OCI-LY3 (cell line): ENCODE results near the gene BABAM1.
A peak's percentile ranks its signal among the peaks of the same experiment; 100 is the strongest.

Experiments
- H2AFZ ChIP-seq: fragments of 200-600, 300-600 bp; shearing (Covaris generic); 2 replicates; pipeline ENCODE4 v1.6.0; 2014; ENCODE audit warnings: antibody characterized with exemption, low read depth, low read length
- H3K27ac ChIP-seq: fragments of 200-600, 300-600 bp; sonication (generic); 2 replicates; pipeline ENCODE4 v1.5.1; 2014; ENCODE audit warnings: mild to moderate bottlenecking, low read length, moderate library complexity, mixed read lengths
- H3K27me3 ChIP-seq: fragments of 200-600, 300-600 bp; sonication (generic); 2 replicates; pipeline ENCODE4 v1.6.1; 2014; ENCODE audit warnings: low read depth, low read length, mixed read lengths
- H3K36me3 ChIP-seq: fragments of 200-600, 300-600 bp; sonication (generic); replicated peaks from 2 replicates; pipeline ENCODE3; 2014; ENCODE audit warnings: low read depth, low read length, mixed read lengths
- H3K4me1 ChIP-seq: fragments of 300-600, 200-600 bp; sonication (generic); 2 replicates; pipeline ENCODE4 v1.6.1; 2014; ENCODE audit warnings: low read length, mixed read lengths
- H3K4me2 ChIP-seq: fragments of 200-600, 300-600 bp; sonication (generic); 2 replicates; pipeline ENCODE4 v1.6.1; 2014; ENCODE audit warnings: low read length, mixed read lengths
- H3K4me3 ChIP-seq: fragments of 300-600, 200-600 bp; sonication (generic); 2 replicates; pipeline ENCODE4 v1.5.1; 2014; ENCODE audit warnings: antibody characterized with exemption, mild to moderate bottlenecking, low read length, moderate library complexity
- H3K79me2 ChIP-seq: fragments of 300-600, 200-600 bp; shearing (Covaris generic); 2 replicates; pipeline ENCODE4 v1.6.1; 2014; ENCODE audit warnings: mild to moderate bottlenecking, low read length, mixed read lengths
- H3K9ac ChIP-seq: fragments of 300-600, 200-600 bp; shearing (Covaris generic); 2 replicates; pipeline ENCODE4 v1.6.0; 2014; ENCODE audit warnings: mild to moderate bottlenecking, low read length, moderate library complexity
- H3K9me3 ChIP-seq: fragments of 200-600, 300-600 bp; shearing (Covaris generic); 2 replicates; pipeline ENCODE4 v1.6.1; 2014; ENCODE audit warnings: low read length, mixed read lengths; ENCODE audit not compliant: insufficient read depth
- H4K20me1 ChIP-seq: fragments of 200-600, 300-600 bp; sonication (generic); 2 replicates; pipeline ENCODE4 v1.6.1; 2016; ENCODE audit warnings: low read length, mixed read lengths; ENCODE audit not compliant: insufficient read depth
- CTCF ChIP-seq: fragments of 200-600, 300-600 bp; sonication (generic); IDR thresholded peaks from 2 replicates; pipeline ENCODE4 v1.5.1; 2014; ENCODE audit warnings: antibody characterized with exemption, low read length, low read depth
- EZH2phosphoT487 ChIP-seq: fragments of 200-600 bp; shearing (Covaris generic); IDR thresholded peaks from 2 replicates; pipeline ENCODE4 v1.6.1; 2018; ENCODE audit warnings: antibody characterized with exemption, mixed run types, low read depth

BABAM1 gene

GRCh38 chr19:17243830-17244617 lies 23.2 kb upstream of the BABAM1 start:
- peak overlapping the region; percentile 75 for H3K9ac ChIP-seq
- no peaks in the 10 kb centered on the region for H3K36me3 ChIP-seq
- H3K4me1 ChIP-seq, result peaks cover 18% of the 10 kb centered on the region
- no peaks in the 10 kb centered on the region for H3K9me3 ChIP-seq
- no peak overlapping the region for H3K27ac ChIP-seq
- H3K4me2 ChIP-seq, result peak overlapping the region; percentile 85
- H4K20me1 ChIP-seq, result peaks cover 16% of the 10 kb centered on the region; the same call in 1 of the 2 replicates
- TF ChIP-seq CTCF, result no peak
- TF ChIP-seq EZH2phosphoT487, result no peak
- H3K4me3 ChIP-seq, result peak overlapping the region; percentile 89
- H2AFZ ChIP-seq, result no peak overlapping the region
- peaks cover 27% of the 10 kb centered on the region; the same call in 1 of the 2 replicates for H3K79me2 ChIP-seq
- H3K27me3 ChIP-seq, result peaks cover 4% of the 10 kb centered on the region; the same call in 1 of the 2 replicates

- Histone ChIP-seq H3K79me2 (peaks cover 27% of the 10 kb centered on the region; the same call in 1 of the 2 replicates), H2AFZ (no peak overlapping the region), H3K27ac (no peak overlapping the region)
Measured at GRCh38 chr19:17244618-17245534, 22.4 kb upstream of the BABAM1 start.

GRCh38 chr19:17245535-17245984 lies 21.7 kb upstream of the BABAM1 start, which contains the start of gene NR2F6:
Gene NR2F6, minus strand, starts transcription at chr19:17245919. Its CDS starts 699 bp downstream, at chr19:17245220.
- Histone ChIP-seq H3K27ac (peak within 1 kb of the TSS; percentile 72), H3K4me2 (peak within 1 kb of the TSS; percentile 90), H4K20me1 (peaks cover 16% of the 10 kb centered on the region; the same call in 1 of the 2 replicates), H3K9ac (peak within 1 kb of the TSS; percentile 93), H3K79me2 (peaks cover 27% of the 10 kb centered on the region; the same call in 1 of the 2 replicates), H3K36me3 (no peaks in the 10 kb centered on the region), H3K9me3 (no peaks in the 10 kb centered on the region), H3K4me3 (peak within 1 kb of the TSS; percentile 89), H3K4me1 (peaks cover 18% of the 10 kb centered on the region), H3K27me3 (peaks cover 4% of the 10 kb centered on the region; the same call in 1 of the 2 replicates), H2AFZ (peak within 1 kb of the TSS; percentile 71)
- TF ChIP-seq CTCF (no peak), EZH2phosphoT487 (no peak)

More at GRCh38 chr19:17244618-17245534, 22.4 kb upstream of the BABAM1 start:
- Histone ChIP-seq H3K36me3 (no peaks in the 10 kb centered on the region), H3K27me3 (peaks cover 4% of the 10 kb centered on the region; the same call in 1 of the 2 replicates), H3K9me3 (no peaks in the 10 kb centered on the region), H3K4me3 (peak overlapping the region; percentile 89), H4K20me1 (peaks cover 16% of the 10 kb centered on the region; the same call in 1 of the 2 replicates), H3K4me2 (peak overlapping the region; percentile 85), H3K9ac (peak overlapping the region; percentile 75), H3K4me1 (peaks cover 18% of the 10 kb centered on the region)
- TF ChIP-seq CTCF (no peak), EZH2phosphoT487 (no peak)
